Right hindlimb (tissue), 1 donor: Measurements from ENCODE around the gene CYTH3.

ENCODE experiments used
- DNase-seq: peaks from one replicate; pipeline ENCODE4 v3.0.0-alpha.2; 2018

The CYTH3 gene

GRCh38 chr7:6188389-6188788, 84.0 kb downstream of the CYTH3 start:
- DNase-seq: no peak

- DNase-seq: no peak
Observed at GRCh38 chr7:6186577-6186976, 85.8 kb downstream of the CYTH3 start.

- no peak for DNase-seq
Observed at GRCh38 chr7:6182993-6183392, 89.4 kb downstream of the CYTH3 start.

GRCh38 chr7:6181136-6181535, 91.3 kb downstream of the CYTH3 start:
- no peak for DNase-seq

GRCh38 chr7:6180344-6180725, 92.1 kb downstream of the CYTH3 start:
- no peak for DNase-seq

GRCh38 chr7:6179620-6180343, 92.6 kb downstream of the CYTH3 start:
- no peak for DNase-seq

GRCh38 chr7:6178298-6179029, 94.0 kb downstream of the CYTH3 start:
- DNase-seq: no peak

GRCh38 chr7:6175645-6176044, 96.8 kb downstream of the CYTH3 start:
- DNase-seq: no peak

GRCh38 chr7:6172910-6173295, 99.5 kb downstream of the CYTH3 start:
- DNase-seq: no peak

GRCh38 chr7:6172224-6172909, 100.1 kb downstream of the CYTH3 start:
- DNase-seq: no peak

GRCh38 chr7:6171532-6172223, 100.7 kb downstream of the CYTH3 start:
- DNase-seq: no peak

- no peak for DNase-seq
Observed at GRCh38 chr7:6170571-6171531, 101.6 kb downstream of the CYTH3 start.

- DNase-seq: no peak
Observed at GRCh38 chr7:6169805-6170520, 102.5 kb downstream of the CYTH3 start.

- DNase-seq: no peak
Observed at GRCh38 chr7:6168477-6168868, 104.0 kb downstream of the CYTH3 start.

GRCh38 chr7:6167587-6168476, 104.6 kb downstream of the CYTH3 start:
- DNase-seq: no peak

GRCh38 chr7:6167004-6167551, 105.3 kb downstream of the CYTH3 start:
- no peak for DNase-seq

- no peak for DNase-seq
Observed at GRCh38 chr7:6166443-6166891, 106.0 kb downstream of the CYTH3 start.

- no peak for DNase-seq
Observed at GRCh38 chr7:6165521-6166320, 106.7 kb downstream of the CYTH3 start.

GRCh38 chr7:6165075-6165474, 107.3 kb downstream of the CYTH3 start:
- DNase-seq: no peak
